AG09319 (cell line): ENCODE measurements around the gene LGR6.
"Not testable (repeated sequence)": the region's sequence is repeated elsewhere in the genome, so short reads cannot be mapped to it uniquely, and the experiment has no call there.

Experiments used
- DNase-seq: peaks from one replicate; pipeline ENCODE4 v3.0.0-alpha.2; 2010; ENCODE audit warnings: low read depth; ENCODE audit errors: extremely low read depth
- TF ChIP-seq, protein P1 (sequence below): IDR thresholded peaks from 2 replicates; pipeline ENCODE4 v1.5.1; 2011; ENCODE audit warnings: low read depth, mild to moderate bottlenecking, inconsistent platforms, low read length, moderate library complexity

LGR6 gene

GRCh38 chr1:202251424-202252256 is 58.0 kb downstream of the LGR6 start:
- TF ChIP-seq, protein P1, sequence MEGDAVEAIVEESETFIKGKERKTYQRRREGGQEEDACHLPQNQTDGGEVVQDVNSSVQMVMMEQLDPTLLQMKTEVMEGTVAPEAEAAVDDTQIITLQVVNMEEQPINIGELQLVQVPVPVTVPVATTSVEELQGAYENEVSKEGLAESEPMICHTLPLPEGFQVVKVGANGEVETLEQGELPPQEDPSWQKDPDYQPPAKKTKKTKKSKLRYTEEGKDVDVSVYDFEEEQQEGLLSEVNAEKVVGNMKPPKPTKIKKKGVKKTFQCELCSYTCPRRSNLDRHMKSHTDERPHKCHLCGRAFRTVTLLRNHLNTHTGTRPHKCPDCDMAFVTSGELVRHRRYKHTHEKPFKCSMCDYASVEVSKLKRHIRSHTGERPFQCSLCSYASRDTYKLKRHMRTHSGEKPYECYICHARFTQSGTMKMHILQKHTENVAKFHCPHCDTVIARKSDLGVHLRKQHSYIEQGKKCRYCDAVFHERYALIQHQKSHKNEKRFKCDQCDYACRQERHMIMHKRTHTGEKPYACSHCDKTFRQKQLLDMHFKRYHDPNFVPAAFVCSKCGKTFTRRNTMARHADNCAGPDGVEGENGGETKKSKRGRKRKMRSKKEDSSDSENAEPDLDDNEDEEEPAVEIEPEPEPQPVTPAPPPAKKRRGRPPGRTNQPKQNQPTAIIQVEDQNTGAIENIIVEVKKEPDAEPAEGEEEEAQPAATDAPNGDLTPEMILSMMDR = no peak

DNA sequence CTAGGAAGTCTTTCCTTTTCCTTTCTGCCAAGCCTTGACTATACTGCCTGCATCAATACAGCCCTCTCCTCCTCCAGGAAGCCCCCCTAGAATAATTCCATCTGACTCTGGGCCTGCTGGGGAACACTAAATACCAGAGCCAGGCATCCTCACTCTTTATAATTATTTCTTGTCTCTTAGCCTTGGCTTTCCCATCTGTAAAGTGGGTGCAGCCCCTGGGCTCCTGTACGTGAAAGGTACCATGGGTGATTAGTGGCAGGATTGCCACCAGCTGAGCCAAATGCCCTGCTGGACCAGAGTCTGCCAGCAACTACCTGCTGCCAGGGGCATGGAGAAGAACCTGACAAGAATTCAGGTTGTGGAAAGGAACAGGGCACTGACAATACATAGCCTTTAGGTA is 58.7 kb downstream of the LGR6 start:
- DNase-seq = no peak
- TF ChIP-seq, protein P1 = no peak

More at GRCh38 chr1:202251424-202252256, 58.0 kb downstream of the LGR6 start:
- DNase-seq = no peak

DNA sequence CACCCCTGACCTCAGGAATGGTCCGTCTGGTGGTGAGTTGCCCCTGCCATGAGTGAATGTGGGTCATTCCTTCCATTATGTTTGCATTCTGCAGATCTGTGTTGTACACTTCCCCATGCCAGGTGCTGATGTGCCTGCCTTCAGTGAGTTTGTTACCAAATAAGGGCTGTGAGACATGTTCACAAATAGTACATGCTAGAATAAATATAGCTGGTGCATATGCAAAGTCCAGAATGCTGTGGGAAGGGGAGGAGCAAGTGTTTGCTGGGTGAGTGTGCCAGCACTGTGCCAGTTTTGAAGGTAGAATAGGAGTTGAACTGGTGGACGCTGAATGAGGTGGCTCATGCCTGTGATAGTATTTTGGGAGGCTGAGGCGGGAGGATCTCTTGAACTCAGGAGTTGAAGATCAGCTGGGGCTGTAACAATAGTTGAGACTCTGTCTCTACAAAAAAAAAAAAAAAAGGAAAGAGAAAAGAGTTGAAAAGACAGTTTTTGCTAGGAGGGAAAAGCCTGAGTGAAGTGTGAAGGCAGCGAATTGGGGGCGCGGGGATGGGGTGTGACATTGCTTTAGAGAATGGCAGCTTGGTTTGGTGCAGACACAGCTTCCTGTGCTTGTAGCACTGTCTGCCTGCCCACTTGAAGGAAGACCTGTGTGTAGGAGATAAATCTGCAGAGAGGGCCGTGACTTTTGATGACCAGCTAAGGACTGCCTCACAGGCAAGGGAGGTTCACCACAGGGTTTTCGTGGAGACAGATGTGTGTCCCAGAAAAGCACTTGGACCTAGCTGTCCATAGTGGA is 61.1 kb downstream of the LGR6 start:
- TF ChIP-seq, protein P1 = no peak
- DNase-seq = no peak

GRCh38 chr1:202255343-202255742 is 61.7 kb downstream of the LGR6 start:
- TF ChIP-seq, protein P1 = no peak
- no peak for DNase-seq

DNA sequence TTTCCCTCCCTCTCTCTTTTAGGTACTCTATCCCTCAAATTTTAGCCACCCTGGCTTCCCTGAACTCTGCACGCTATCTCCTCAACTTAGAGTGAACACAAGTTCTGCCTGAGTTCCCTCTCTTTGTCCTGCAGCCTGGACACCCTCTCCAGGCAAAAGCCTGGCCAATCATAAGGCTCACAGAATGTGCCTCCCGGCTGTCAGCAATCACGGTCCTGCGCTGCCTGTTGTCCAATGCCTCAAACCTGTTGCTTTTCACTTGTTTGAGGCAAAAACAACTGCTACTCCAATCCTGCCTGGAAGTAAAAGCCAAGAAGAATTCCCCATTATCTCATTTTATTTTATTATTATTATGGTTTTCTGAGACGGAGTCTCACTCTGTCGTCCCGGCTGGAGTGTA is 66.1 kb downstream of the LGR6 start:
- TF ChIP-seq, protein P1 = no peak
- no peak for DNase-seq

- DNase-seq = not testable (repeated sequence)
These were observed 67.8 kb downstream of the LGR6 start for GRCh38 chr1:202261209-202261958.

DNA sequence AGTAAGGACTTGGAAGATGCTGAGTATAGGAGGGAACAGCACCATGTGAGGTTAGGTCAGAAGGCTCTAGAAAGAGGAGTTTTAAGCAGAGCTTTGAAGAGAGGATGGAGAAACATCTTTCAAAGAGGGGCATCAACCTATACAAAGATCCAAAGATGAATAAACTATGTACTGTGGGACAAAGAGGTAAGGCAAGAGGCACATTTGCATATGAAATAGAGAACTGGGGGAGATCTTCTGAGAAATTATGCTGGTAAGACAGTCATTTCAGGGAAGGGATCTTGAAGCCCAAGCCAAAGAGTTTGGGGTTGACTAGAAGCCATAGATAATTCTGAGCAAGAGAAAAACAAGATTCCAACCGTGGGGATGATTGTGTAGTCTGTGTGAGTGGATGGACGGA is 70.0 kb downstream of the LGR6 start:
- no peak for DNase-seq
- TF ChIP-seq, protein P1 = no peak
